SJSA1 (cell line): Measurements from ENCODE around the gene CLDN10. TPM values are rescaled to one million over a fixed set of nuclear protein-coding genes. Genes with fewer than 3 reads are reported as not detected.
"Not testable (repeated sequence)": the region's sequence is repeated elsewhere in the genome, so short reads cannot be mapped to it uniquely, and the experiment has no call there.

ENCODE experiments used
- DNase-seq, 2 experiments: peaks; one replicate each; pipeline ENCODE4 v3.0.0-alpha.2; 2015 to 2020; ENCODE audit warnings: low spot score in 2 of 2, low read depth in 1 of 2
- H3K27ac ChIP-seq: fragments of 250-450 bp; sonication (Bioruptor Pico); 2 replicates; pipeline ENCODE4 v1.5.1; 2020; ENCODE audit warnings: mild to moderate bottlenecking, moderate library complexity
- H3K27me3 ChIP-seq: fragments of 250-450 bp; sonication (Bioruptor Pico); replicated peaks from 2 replicates; pipeline ENCODE4 v1.5.1; 2020; ENCODE audit warnings: mild to moderate bottlenecking, moderate library complexity
- H3K36me3 ChIP-seq: fragments of 250-450 bp; sonication (Bioruptor Pico); 2 replicates; pipeline ENCODE4 v1.5.1; 2020; ENCODE audit warnings: mild to moderate bottlenecking
- H3K4me1 ChIP-seq: fragments of 250-450 bp; sonication (Bioruptor Pico); replicated peaks from 2 replicates; pipeline ENCODE4 v1.6.1; 2021; ENCODE audit warnings: mild to moderate bottlenecking
- H3K4me3 ChIP-seq: fragments of 250-450 bp; sonication (Bioruptor Pico); 2 replicates; pipeline ENCODE4 v1.5.1; 2020; ENCODE audit warnings: mild to moderate bottlenecking
- H3K9me3 ChIP-seq: fragments of 250-450 bp; sonication (Bioruptor Pico); replicated peaks from 2 replicates; pipeline ENCODE4 v1.5.1; 2020; ENCODE audit warnings: mild to moderate bottlenecking
- total RNA-seq: library from RNA; depleted of rRNA; stranded (reverse); fragments of >200 nt; shearing (Covaris generic); gene quantifications from 2 replicates; pipeline ENCODE4 v1.2.3, GENCODE V29; 2014

Gene CLDN10
- total RNA-seq, 1 experiment from 2014 or later: not detected

- H3K36me3 ChIP-seq: no peaks in the 10 kb centered on the region
- H3K27me3 ChIP-seq: peaks cover 32% of the 10 kb centered on the region
- H3K4me1 ChIP-seq: no peaks in the 10 kb centered on the region
- no peak for DNase-seq
- H3K27ac ChIP-seq: no peak overlapping the region
- no peak overlapping the region for H3K4me3 ChIP-seq
- no peaks in the 10 kb centered on the region for H3K9me3 ChIP-seq
Measured at GRCh38 chr13:95553581-95554385, 1.3 kb downstream of the CLDN10 start.

GRCh38 chr13:95557013-95557412, 4.5 kb downstream of the CLDN10 start:
- no peak overlapping the region for H3K27ac ChIP-seq
- no peaks in the 10 kb centered on the region for H3K9me3 ChIP-seq
- peaks cover 24% of the 10 kb centered on the region; the same call in 1 of the 2 replicates for H3K27me3 ChIP-seq
- H3K4me1 ChIP-seq: no peaks in the 10 kb centered on the region
- H3K36me3 ChIP-seq: no peaks in the 10 kb centered on the region
- no peak overlapping the region for H3K4me3 ChIP-seq
- DNase-seq: no peak

GRCh38 chr13:95559100-95559499, 6.6 kb downstream of the CLDN10 start:
- Histone ChIP-seq H3K27me3 (peaks cover 24% of the 10 kb centered on the region), H3K36me3 (no peaks in the 10 kb centered on the region), H3K27ac (no peak overlapping the region), H3K4me1 (no peaks in the 10 kb centered on the region), H3K4me3 (no peak overlapping the region), H3K9me3 (no peaks in the 10 kb centered on the region)
- no peak for DNase-seq

GRCh38 chr13:95560387-95560786, 7.9 kb downstream of the CLDN10 start:
- no peaks in the 10 kb centered on the region for H3K9me3 ChIP-seq
- H3K36me3 ChIP-seq: no peaks in the 10 kb centered on the region
- peaks cover 20% of the 10 kb centered on the region for H3K27me3 ChIP-seq

DNA sequence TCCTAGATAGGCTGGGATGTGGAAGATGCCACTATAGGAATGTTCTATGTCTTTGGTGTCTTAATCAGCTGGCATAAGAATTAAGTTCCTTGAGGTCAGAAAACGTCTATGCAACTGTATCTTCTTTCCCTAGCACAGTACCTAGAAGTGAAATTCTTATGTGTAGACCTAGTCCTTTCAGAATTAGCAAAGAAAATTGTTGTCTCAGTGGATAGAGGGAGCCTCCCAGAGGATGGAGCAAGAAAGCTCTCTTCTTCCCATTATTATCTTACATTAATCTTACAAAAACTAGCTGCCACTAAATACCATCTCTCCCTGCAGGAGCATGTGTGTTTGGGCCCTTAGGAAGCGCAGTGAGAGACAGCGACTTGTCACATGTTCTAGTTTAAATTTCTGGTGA, 11.6 kb downstream of the CLDN10 start:
- Histone ChIP-seq H3K9me3 (no peaks in the 10 kb centered on the region), H3K27ac (no peak overlapping the region), H3K4me1 (peaks cover 4% of the 10 kb centered on the region; the same call in 1 of the 2 replicates), H3K36me3 (no peaks in the 10 kb centered on the region), H3K27me3 (peaks cover 8% of the 10 kb centered on the region), H3K4me3 (no peak overlapping the region)
- DNase-seq: no peak

More at GRCh38 chr13:95560387-95560786, 7.9 kb downstream of the CLDN10 start:
- no peak for DNase-seq
- Histone ChIP-seq H3K4me1 (peaks cover 4% of the 10 kb centered on the region; the same call in 1 of the 2 replicates), H3K27ac (no peak overlapping the region), H3K4me3 (no peak overlapping the region)

DNA sequence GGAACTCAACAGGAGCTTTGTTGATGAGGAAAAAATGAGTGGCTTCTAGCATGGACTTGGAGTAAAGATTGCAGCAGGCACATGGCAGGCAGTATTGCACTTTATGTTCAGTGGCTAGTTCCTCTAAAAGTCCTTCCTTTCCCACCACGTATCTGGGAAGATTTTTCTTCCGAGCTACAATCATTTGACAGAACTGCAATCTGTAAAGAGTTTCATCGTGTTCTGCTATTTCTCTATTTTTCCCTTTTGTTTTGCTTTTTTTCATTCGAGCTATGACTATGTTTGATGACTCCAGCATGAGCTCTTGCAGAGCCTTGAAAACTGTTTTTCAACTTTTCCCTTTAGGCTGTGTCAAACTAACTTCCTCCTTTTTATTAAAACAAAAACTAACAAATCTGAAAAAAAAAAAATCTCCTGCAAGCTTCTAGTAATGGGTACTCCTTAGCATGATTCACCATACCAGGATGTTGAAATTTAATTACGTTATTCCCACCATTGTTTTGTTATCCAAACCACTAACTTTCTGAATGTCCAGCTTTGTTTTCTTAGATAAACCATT, 12.3 kb downstream of the CLDN10 start:
- Histone ChIP-seq H3K4me1 (peaks cover 4% of the 10 kb centered on the region; the same call in 1 of the 2 replicates), H3K27ac (no peak overlapping the region), H3K36me3 (no peaks in the 10 kb centered on the region), H3K9me3 (no peaks in the 10 kb centered on the region), H3K4me3 (no peak overlapping the region), H3K27me3 (peaks cover 8% of the 10 kb centered on the region)
- peak in 1 of 2 experiments; percentile 23 for DNase-seq

- H3K27me3 ChIP-seq, H3K4me1 ChIP-seq, H3K9me3 ChIP-seq, H3K27ac ChIP-seq, DNase-seq, H3K36me3 ChIP-seq, H3K4me3 ChIP-seq: not testable (repeated sequence)
Measured at GRCh38 chr13:95565758-95566157, 13.2 kb downstream of the CLDN10 start.

DNA sequence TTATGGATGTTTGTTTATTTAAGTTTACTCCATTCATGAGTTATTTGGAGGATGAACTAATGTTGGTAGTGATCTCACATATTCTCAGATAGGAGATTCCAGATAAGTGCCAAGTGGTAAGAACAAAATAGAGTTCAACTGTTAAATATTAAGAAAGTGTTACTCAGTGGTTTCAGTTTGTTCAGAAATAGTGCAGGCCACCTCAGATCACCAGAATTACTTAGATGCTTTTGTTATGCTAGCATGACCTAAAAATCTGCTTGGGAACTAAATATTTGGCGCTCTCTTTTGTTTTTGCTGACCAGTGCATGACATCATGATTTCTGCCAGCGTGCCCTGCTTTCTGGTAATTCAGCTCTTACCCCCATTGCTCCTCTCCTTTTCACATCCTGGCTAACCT, 15.6 kb downstream of the CLDN10 start:
- Histone ChIP-seq H3K4me1 (peaks cover 4% of the 10 kb centered on the region; the same call in 1 of the 2 replicates), H3K4me3 (no peak overlapping the region), H3K27ac (no peak overlapping the region), H3K36me3 (no peaks in the 10 kb centered on the region), H3K9me3 (no peaks in the 10 kb centered on the region), H3K27me3 (peaks cover 3% of the 10 kb centered on the region; the same call in 1 of the 2 replicates)
- no peak for DNase-seq

DNA sequence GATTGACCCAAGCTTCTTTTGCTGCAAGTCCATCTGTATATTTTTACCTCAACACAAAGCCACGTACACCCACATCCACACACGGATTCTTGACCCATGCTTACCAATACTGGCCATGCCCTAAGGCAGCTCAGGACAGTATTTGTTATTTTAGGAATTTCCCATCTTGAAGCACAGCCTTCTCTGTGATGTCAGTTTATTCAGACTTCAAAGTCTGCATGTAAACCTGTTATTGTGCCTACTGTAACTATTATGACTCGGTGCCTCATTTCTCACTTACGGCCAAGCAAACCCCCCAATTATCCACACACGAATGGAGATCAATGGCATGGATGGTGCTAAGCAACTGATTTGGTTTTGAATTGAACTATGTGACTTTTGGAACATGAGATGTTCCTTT, 17.5 kb downstream of the CLDN10 start:
- no peaks in the 10 kb centered on the region for H3K4me1 ChIP-seq
- no peak overlapping the region for H3K4me3 ChIP-seq
- no peaks in the 10 kb centered on the region for H3K9me3 ChIP-seq
- H3K27me3 ChIP-seq: peaks cover 3% of the 10 kb centered on the region; the same call in 1 of the 2 replicates
- H3K27ac ChIP-seq: no peak overlapping the region
- no peaks in the 10 kb centered on the region for H3K36me3 ChIP-seq
- no peak for DNase-seq

DNA sequence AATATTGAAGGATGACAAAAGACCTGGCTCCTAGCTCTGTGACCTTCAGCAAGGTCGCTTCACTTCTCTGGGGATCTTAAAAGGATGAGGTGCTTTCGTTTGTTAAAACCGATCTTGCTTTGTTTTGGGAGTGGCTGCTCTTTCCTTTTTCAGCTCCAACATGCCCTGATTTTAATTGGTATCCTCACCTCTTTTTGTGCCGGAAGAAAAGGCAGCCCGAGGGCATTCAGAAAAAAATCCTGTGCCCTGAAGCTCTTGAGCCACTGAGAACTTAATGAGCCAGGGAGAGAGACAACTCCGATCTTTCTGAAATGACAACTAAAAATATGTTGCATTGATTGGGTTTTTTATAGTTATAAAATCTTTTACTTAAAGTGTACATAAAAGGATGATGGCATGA, 19.4 kb downstream of the CLDN10 start:
- no peaks in the 10 kb centered on the region for H3K36me3 ChIP-seq
- H3K4me3 ChIP-seq: no peak overlapping the region
- H3K4me1 ChIP-seq: no peaks in the 10 kb centered on the region
- no peak overlapping the region for H3K27ac ChIP-seq
- no peaks in the 10 kb centered on the region for H3K9me3 ChIP-seq
- peaks cover 3% of the 10 kb centered on the region; the same call in 1 of the 2 replicates for H3K27me3 ChIP-seq
- DNase-seq: no peak

GRCh38 chr13:95573221-95573620, 20.7 kb downstream of the CLDN10 start:
- Histone ChIP-seq H3K9me3 (no peaks in the 10 kb centered on the region), H3K27me3 (peaks cover 3% of the 10 kb centered on the region; the same call in 1 of the 2 replicates), H3K4me1 (no peaks in the 10 kb centered on the region), H3K4me3 (no peak overlapping the region), H3K27ac (no peak overlapping the region), H3K36me3 (0 out of 2 replicates have a peak, but pooled peaks cover 3% of the 10 kb centered on the region)
- no peak for DNase-seq

DNA sequence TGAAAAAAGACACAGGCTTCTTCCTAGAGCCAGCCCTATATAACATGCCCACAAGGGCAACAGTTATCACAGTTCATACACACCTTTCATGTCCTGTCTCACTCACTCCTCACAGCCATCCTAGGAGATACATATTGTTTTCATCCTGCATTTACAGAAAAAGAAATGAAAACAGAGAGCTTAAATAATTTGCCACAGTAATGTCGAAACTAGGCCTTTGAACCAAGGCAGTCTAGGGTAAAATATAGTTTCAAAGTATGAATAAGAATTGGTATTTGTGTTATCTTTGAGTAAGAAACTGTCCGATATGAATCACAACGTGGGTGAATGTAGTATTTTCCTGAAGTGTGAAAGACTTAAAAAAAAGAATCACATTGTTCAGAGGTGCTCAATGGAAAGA, 26.8 kb downstream of the CLDN10 start:
- no peaks in the 10 kb centered on the region for H3K4me1 ChIP-seq
- H3K27ac ChIP-seq: no peak overlapping the region
- H3K9me3 ChIP-seq: no peaks in the 10 kb centered on the region
- DNase-seq: no peak
- H3K27me3 ChIP-seq: no peaks in the 10 kb centered on the region
- H3K36me3 ChIP-seq: peaks cover 39% of the 10 kb centered on the region
- no peak overlapping the region for H3K4me3 ChIP-seq

GRCh38 chr13:95585867-95586266, 33.3 kb downstream of the CLDN10 start:
- Histone ChIP-seq H3K4me1 (no peaks in the 10 kb centered on the region), H3K27me3 (no peaks in the 10 kb centered on the region), H3K27ac (no peak overlapping the region), H3K4me3 (no peak overlapping the region), H3K36me3 (peaks cover 63% of the 10 kb centered on the region), H3K9me3 (no peaks in the 10 kb centered on the region)
- no peak for DNase-seq

- Histone ChIP-seq H3K27me3 (no peaks in the 10 kb centered on the region), H3K36me3 (peaks cover 46% of the 10 kb centered on the region)
- no peak for DNase-seq
Measured at GRCh38 chr13:95588134-95588533, 35.6 kb downstream of the CLDN10 start.

More at GRCh38 chr13:95588134-95588533, 35.6 kb downstream of the CLDN10 start:
- no peak overlapping the region for H3K27ac ChIP-seq
- no peaks in the 10 kb centered on the region for H3K9me3 ChIP-seq
- H3K4me3 ChIP-seq: no peak overlapping the region
- H3K4me1 ChIP-seq: no peaks in the 10 kb centered on the region
